Measurements from ENCODE around the gene CAMK1D. TPM values are rescaled to one million over a fixed set of nuclear protein-coding genes. Genes with fewer than 3 reads are reported as not detected.

Gene CAMK1D
- total and polyA plus RNA-seq, 10 of the 15 experiments (the other 5 are each of a cell fraction or from before 2014, with no cell fraction given): 2.1 to 35.5 (median 14.7) TPM

GRCh38 chr10:12513775-12514673 is 164.7 kb downstream of the CAMK1D start:
- ChIA-PET SMC1A (ENCODE audit: uncharacterized antibody, unreplicated experiment) (interaction anchor here (0.8 kb wide), 1 partner anchor 150 kb away, joined by 3 read pairs; no protein-coding TSS in a partner anchor), RAD21 (ENCODE audit: unreplicated experiment) (no interaction called here), CTCF (no interaction called here), POLR2A (no interaction called here)
- H3K27me3 ChIP-seq (replicated peaks in 1 of 2; ENCODE audit: control insufficient read depth in 2 of 2, insufficient read depth in 2 of 2, low read length in 1 of 2): no peaks in the 10 kb centered on the region
- intact Hi-C loops (cut with micrococcal nuclease; ENCODE audit: unreplicated experiment): no loop called here
- no peak; the same call in 2 of the 3 replicates for ATAC-seq
- H3K9me3 ChIP-seq (replicated peaks; ENCODE audit: control insufficient read depth, insufficient read depth, low read length): no peaks in the 10 kb centered on the region
- H3K4me3 ChIP-seq: no peak overlapping the region
- TF ChIP-seq CREB1 (IDR thresholded peaks at IDR 0.05; ENCODE audit: low read depth) (0 out of 2 replicates have a peak, but pooled peaks have one; percentile 11), YY1 (IDR thresholded peaks at IDR 0.05; ENCODE audit: low read depth, low read length) (no peak)
- peaks cover 0 to 4% of the 10 kb centered on the region in 2 experiments; a peak in 1 of 4 replicates for H3K36me3 ChIP-seq (ENCODE audit: control insufficient read depth in 2 of 2, insufficient read depth in 2 of 2, low read length in 1 of 2)
- H3K4me1 ChIP-seq (ENCODE audit: control insufficient read depth, insufficient read depth, low read length): peaks cover 3% of the 10 kb centered on the region; the same call in 1 of the 2 replicates
- no peak overlapping the region for H3K4me2 ChIP-seq (ENCODE audit: control insufficient read depth, insufficient read depth)
- H4K20me1 ChIP-seq (ENCODE audit: control insufficient read depth, insufficient read depth): no peaks in the 10 kb centered on the region
- no peak for FAIRE-seq
- no peak overlapping the region for H3K27ac ChIP-seq (ENCODE audit: control insufficient read depth, insufficient read depth)
- 90% methylated on average over 10 of the region's 10 CpGs for WGBS (ENCODE audit: insufficient coverage, insufficient replicate concordance, low lambda C conversion rate, missing lambda C conversion rate)
- no peak overlapping the region for H3K9ac ChIP-seq (ENCODE audit: control insufficient read depth, insufficient read depth, low read length)
- H3K79me2 ChIP-seq (ENCODE audit: control insufficient read depth, insufficient read depth, low read length): peaks cover 1% of the 10 kb centered on the region
- H2AFZ ChIP-seq (ENCODE audit: control insufficient read depth, low read depth, low read length): no peak overlapping the region
- BruUV-seq (replicated peaks): no TSS peak
- in situ Hi-C loops (cut with MboI): no loop called here
- no peak for DNase-seq (ENCODE audit: low read depth, low spot score)

- in situ Hi-C loops (cut with MboI): no loop called here
- no peaks in the 10 kb centered on the region for H3K9me3 ChIP-seq (replicated peaks; ENCODE audit: control insufficient read depth, insufficient read depth, low read length)
- H3K4me2 ChIP-seq (ENCODE audit: control insufficient read depth, insufficient read depth): no peak overlapping the region
- H3K9ac ChIP-seq (ENCODE audit: control insufficient read depth, insufficient read depth, low read length): no peak overlapping the region
- H2AFZ ChIP-seq (ENCODE audit: control insufficient read depth, low read depth, low read length): no peak overlapping the region
- no TSS peak for BruUV-seq (replicated peaks)
- H3K79me2 ChIP-seq (ENCODE audit: control insufficient read depth, insufficient read depth, low read length): no peaks in the 10 kb centered on the region; the same call in 1 of the 2 replicates
- 100% methylated on average over 1 of the region's 1 CpG for WGBS (ENCODE audit: insufficient coverage, insufficient replicate concordance, low lambda C conversion rate, missing lambda C conversion rate)
- intact Hi-C loops (cut with micrococcal nuclease; ENCODE audit: unreplicated experiment): no loop called here
- no peak overlapping the region for H3K27ac ChIP-seq (ENCODE audit: control insufficient read depth, insufficient read depth)
- H3K27me3 ChIP-seq (replicated peaks in 1 of 2; ENCODE audit: control insufficient read depth in 2 of 2, insufficient read depth in 2 of 2, low read length in 1 of 2): no peaks in the 10 kb centered on the region
- ChIA-PET POLR2A (no interaction called here), SMC1A (ENCODE audit: uncharacterized antibody, unreplicated experiment) (no interaction called here), CTCF (no interaction called here), RAD21 (ENCODE audit: unreplicated experiment) (no interaction called here)
- no peaks in the 10 kb centered on the region for H4K20me1 ChIP-seq (ENCODE audit: control insufficient read depth, insufficient read depth)
- H3K36me3 ChIP-seq (ENCODE audit: control insufficient read depth in 2 of 2, insufficient read depth in 2 of 2, low read length in 1 of 2): no peaks in the 10 kb centered on the region
- no peaks in the 10 kb centered on the region for H3K4me1 ChIP-seq (ENCODE audit: control insufficient read depth, insufficient read depth, low read length)
- no peak overlapping the region for H3K4me3 ChIP-seq
- DNase-seq (ENCODE audit: low read depth, low spot score) (no peak), FAIRE-seq (no peak), ATAC-seq (no peak)
- TF ChIP-seq, protein P1, sequence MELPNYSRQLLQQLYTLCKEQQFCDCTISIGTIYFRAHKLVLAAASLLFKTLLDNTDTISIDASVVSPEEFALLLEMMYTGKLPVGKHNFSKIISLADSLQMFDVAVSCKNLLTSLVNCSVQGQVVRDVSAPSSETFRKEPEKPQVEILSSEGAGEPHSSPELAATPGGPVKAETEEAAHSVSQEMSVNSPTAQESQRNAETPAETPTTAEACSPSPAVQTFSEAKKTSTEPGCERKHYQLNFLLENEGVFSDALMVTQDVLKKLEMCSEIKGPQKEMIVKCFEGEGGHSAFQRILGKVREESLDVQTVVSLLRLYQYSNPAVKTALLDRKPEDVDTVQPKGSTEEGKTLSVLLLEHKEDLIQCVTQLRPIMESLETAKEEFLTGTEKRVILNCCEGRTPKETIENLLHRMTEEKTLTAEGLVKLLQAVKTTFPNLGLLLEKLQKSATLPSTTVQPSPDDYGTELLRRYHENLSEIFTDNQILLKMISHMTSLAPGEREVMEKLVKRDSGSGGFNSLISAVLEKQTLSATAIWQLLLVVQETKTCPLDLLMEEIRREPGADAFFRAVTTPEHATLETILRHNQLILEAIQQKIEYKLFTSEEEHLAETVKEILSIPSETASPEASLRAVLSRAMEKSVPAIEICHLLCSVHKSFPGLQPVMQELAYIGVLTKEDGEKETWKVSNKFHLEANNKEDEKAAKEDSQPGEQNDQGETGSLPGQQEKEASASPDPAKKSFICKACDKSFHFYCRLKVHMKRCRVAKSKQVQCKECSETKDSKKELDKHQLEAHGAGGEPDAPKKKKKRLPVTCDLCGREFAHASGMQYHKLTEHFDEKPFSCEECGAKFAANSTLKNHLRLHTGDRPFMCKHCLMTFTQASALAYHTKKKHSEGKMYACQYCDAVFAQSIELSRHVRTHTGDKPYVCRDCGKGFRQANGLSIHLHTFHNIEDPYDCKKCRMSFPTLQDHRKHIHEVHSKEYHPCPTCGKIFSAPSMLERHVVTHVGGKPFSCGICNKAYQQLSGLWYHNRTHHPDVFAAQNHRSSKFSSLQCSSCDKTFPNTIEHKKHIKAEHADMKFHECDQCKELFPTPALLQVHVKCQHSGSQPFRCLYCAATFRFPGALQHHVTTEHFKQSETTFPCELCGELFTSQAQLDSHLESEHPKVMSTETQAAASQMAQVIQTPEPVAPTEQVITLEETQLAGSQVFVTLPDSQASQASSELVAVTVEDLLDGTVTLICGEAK (IDR thresholded peaks at IDR 0.05; ENCODE audit: borderline replicate concordance): peak; percentile 70
- no peak for TF ChIP-seq NFIC (IDR thresholded peaks at IDR 0.05; ENCODE audit: low read depth, low read length)
These were observed 168.7 kb downstream of the CAMK1D start for GRCh38 chr10:12518024-12518423.

Measured in GM12878 (cell line).